Lower lobe of right lung (tissue), 2 donors: Measurements from ENCODE around the gene SLC7A6. TPM values are rescaled to one million over a fixed set of nuclear protein-coding genes. Genes with fewer than 3 reads are reported as not detected.

ENCODE experiments used
- ATAC-seq, 2 donors: fragments of 200-7000 bp; cut with Tn5 transposase; one replicate each; pipeline ENCODE4 v1.9.1; 2020 to 2022; ENCODE audit warnings: mild to moderate bottlenecking in 2 of 2, moderate library complexity in 2 of 2
- DNase-seq: peaks from one replicate; pipeline ENCODE4 v3.0.0-alpha.2; 2020
- H3K27ac ChIP-seq: fragments of 200-600 bp; one replicate; pipeline ENCODE4 v1.8.0; 2022
- H3K27me3 ChIP-seq: fragments of 200-600 bp; one replicate; pipeline ENCODE4 v1.8.0; 2022; ENCODE audit warnings: low read depth
- H3K36me3 ChIP-seq: fragments of 200-600 bp; one replicate; pipeline ENCODE4 v1.8.0; 2022; ENCODE audit warnings: mild to moderate bottlenecking
- H3K4me1 ChIP-seq: fragments of 200-600 bp; one replicate; pipeline ENCODE4 v1.8.0; 2022
- H3K4me3 ChIP-seq: fragments of 200-600 bp; one replicate; pipeline ENCODE4 v1.8.0; 2022; ENCODE audit warnings: mild to moderate bottlenecking
- H3K9me3 ChIP-seq: fragments of 200-600 bp; one replicate; pipeline ENCODE4 v1.8.0; 2022
- CTCF ChIP-seq: fragments of 200-600 bp; IDR thresholded peaks from one replicate; pipeline ENCODE4 v1.8.0; 2022; ENCODE audit warnings: antibody characterized with exemption, mild to moderate bottlenecking
- intact Hi-C: fragments of 100-400 bp; cut with DNase I; formaldehyde crosslinking; loops from one replicate; pipeline ENCODE4 v1.11.0; 2022
- total RNA-seq: library from RNA; stranded (reverse); fragmentation: NEBNext Ultra II Directional; extraction: Animal tissue kit (Norgen Biotek cat#: 25700); gene quantifications from one replicate; pipeline ENCODE4 v1.2.1, GENCODE V29; 2021
- donor health status: DM: no; HTN: yes; CAD: no; lungs with severe emphysema.

The SLC7A6 gene
- total RNA-seq, 1 donor from 2014 or later, result 47.1 TPM

GRCh38 chr16:68246666-68247065, 17.7 kb upstream of the SLC7A6 start:
- H3K27me3 ChIP-seq, result no peaks in the 10 kb centered on the region
- H3K4me1 ChIP-seq, result peaks cover 35% of the 10 kb centered on the region
- no peaks in the 10 kb centered on the region for H3K9me3 ChIP-seq
- peaks cover 24% of the 10 kb centered on the region for H3K36me3 ChIP-seq
- TF ChIP-seq CTCF, result no peak
- ATAC-seq, result peak in 1 of 2 donors; percentile 20
- H3K27ac ChIP-seq, result peak overlapping the region; percentile 81
- intact Hi-C loops, result no loop called here
- DNase-seq, result peak; percentile 58
- H3K4me3 ChIP-seq, result peak overlapping the region; percentile 94

GRCh38 chr16:68247400-68247799, 16.9 kb upstream of the SLC7A6 start:
- peak; percentile 19 to 57 for ATAC-seq
- no peak for TF ChIP-seq CTCF
- peak; percentile 64 for DNase-seq
- Histone ChIP-seq H3K27ac (peak overlapping the region; percentile 66), H3K27me3 (no peaks in the 10 kb centered on the region), H3K4me1 (peaks cover 35% of the 10 kb centered on the region), H3K36me3 (peaks cover 32% of the 10 kb centered on the region), H3K9me3 (no peaks in the 10 kb centered on the region), H3K4me3 (peak overlapping the region; percentile 25)
- intact Hi-C loops, result no loop called here

GRCh38 chr16:68247932-68248331, 16.4 kb upstream of the SLC7A6 start:
- H3K4me3 ChIP-seq, result peak overlapping the region; percentile 24
- DNase-seq, result no peak
- peaks cover 37% of the 10 kb centered on the region for H3K36me3 ChIP-seq
- peak overlapping the region; percentile 66 for H3K27ac ChIP-seq
- H3K27me3 ChIP-seq, result no peaks in the 10 kb centered on the region
- no peaks in the 10 kb centered on the region for H3K9me3 ChIP-seq
- intact Hi-C loops, result no loop called here
- H3K4me1 ChIP-seq, result peaks cover 35% of the 10 kb centered on the region
- TF ChIP-seq CTCF, result no peak
- no peak for ATAC-seq

- no peak overlapping the region for H3K27ac ChIP-seq
- TF ChIP-seq CTCF, result no peak
- H3K9me3 ChIP-seq, result no peaks in the 10 kb centered on the region
- H3K36me3 ChIP-seq, result peaks cover 52% of the 10 kb centered on the region
- peaks cover 30% of the 10 kb centered on the region for H3K4me1 ChIP-seq
- no peak for DNase-seq
- no peaks in the 10 kb centered on the region for H3K27me3 ChIP-seq
- no peak for ATAC-seq
- intact Hi-C loops, result no loop called here
- H3K4me3 ChIP-seq, result no peak overlapping the region
Measured at GRCh38 chr16:68249371-68249770, 15.0 kb upstream of the SLC7A6 start.

- no peaks in the 10 kb centered on the region for H3K9me3 ChIP-seq
- no peak for TF ChIP-seq CTCF
- ATAC-seq (no peak), DNase-seq (no peak)
- no peak overlapping the region for H3K27ac ChIP-seq
- intact Hi-C loops, result no loop called here
- H3K4me3 ChIP-seq, result no peak overlapping the region
- peaks cover 22% of the 10 kb centered on the region for H3K4me1 ChIP-seq
- peaks cover 67% of the 10 kb centered on the region for H3K36me3 ChIP-seq
- no peaks in the 10 kb centered on the region for H3K27me3 ChIP-seq
Measured at GRCh38 chr16:68250951-68251350, 13.4 kb upstream of the SLC7A6 start.

GRCh38 chr16:68251832-68252231, 12.5 kb upstream of the SLC7A6 start:
- Histone ChIP-seq H3K27ac (no peak overlapping the region), H3K4me1 (peaks cover 13% of the 10 kb centered on the region), H3K27me3 (no peaks in the 10 kb centered on the region), H3K4me3 (no peak overlapping the region), H3K36me3 (peaks cover 75% of the 10 kb centered on the region), H3K9me3 (no peaks in the 10 kb centered on the region)
- DNase-seq (no peak), ATAC-seq (no peak)
- TF ChIP-seq CTCF, result no peak
- intact Hi-C loops, result no loop called here
